Measurements from ENCODE around the gene KRT75.

KRT75 gene

DNA sequence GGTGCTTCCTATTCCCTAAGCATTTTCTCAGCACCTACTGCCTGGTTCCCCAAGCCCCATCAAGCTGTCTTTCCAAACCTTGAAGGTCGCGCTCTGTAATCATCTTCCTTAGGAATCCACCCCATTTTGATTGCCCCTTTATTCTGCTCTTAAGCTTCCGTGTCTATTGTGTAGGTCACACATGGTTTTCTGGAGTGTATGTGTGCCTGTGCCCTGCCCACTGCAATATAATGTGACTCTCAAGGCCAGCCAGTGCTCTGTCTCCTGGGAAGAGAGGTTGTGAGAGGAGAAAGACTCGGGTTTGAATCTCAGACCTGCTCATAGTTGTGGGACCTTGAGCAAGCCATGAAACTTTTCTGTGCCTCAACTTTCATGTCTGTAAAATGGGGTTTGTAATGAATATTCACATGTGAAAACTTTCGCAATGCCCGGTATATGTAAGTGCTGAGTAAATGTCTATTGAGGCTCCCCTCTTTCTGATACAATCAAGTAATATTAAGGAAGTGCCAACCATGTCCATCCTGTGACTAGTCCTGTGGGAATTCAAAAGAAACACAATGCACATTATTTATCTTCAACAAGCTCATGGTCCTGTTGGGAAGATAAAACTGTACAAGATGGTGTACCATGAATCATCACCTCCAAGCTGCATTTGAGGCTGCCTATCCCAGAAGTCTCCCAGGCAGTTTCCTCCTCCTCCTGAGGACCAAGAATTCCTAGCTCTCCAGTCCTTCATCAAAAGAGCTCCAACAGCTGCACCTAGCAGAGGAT lies 774 bp upstream of the KRT75 start:
- TF ChIP-seq, protein P1, sequence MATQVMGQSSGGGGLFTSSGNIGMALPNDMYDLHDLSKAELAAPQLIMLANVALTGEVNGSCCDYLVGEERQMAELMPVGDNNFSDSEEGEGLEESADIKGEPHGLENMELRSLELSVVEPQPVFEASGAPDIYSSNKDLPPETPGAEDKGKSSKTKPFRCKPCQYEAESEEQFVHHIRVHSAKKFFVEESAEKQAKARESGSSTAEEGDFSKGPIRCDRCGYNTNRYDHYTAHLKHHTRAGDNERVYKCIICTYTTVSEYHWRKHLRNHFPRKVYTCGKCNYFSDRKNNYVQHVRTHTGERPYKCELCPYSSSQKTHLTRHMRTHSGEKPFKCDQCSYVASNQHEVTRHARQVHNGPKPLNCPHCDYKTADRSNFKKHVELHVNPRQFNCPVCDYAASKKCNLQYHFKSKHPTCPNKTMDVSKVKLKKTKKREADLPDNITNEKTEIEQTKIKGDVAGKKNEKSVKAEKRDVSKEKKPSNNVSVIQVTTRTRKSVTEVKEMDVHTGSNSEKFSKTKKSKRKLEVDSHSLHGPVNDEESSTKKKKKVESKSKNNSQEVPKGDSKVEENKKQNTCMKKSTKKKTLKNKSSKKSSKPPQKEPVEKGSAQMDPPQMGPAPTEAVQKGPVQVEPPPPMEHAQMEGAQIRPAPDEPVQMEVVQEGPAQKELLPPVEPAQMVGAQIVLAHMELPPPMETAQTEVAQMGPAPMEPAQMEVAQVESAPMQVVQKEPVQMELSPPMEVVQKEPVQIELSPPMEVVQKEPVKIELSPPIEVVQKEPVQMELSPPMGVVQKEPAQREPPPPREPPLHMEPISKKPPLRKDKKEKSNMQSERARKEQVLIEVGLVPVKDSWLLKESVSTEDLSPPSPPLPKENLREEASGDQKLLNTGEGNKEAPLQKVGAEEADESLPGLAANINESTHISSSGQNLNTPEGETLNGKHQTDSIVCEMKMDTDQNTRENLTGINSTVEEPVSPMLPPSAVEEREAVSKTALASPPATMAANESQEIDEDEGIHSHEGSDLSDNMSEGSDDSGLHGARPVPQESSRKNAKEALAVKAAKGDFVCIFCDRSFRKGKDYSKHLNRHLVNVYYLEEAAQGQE (IDR thresholded peaks at IDR 0.05; ENCODE audit: low read depth): no peak
- TF ChIP-seq TAF1 (IDR thresholded peaks at IDR 0.05; ENCODE audit: low read depth) (no peak), NFIC (IDR thresholded peaks at IDR 0.05) (no peak), CEBPB (IDR thresholded peaks at IDR 0.05) (no peak)

DNA sequence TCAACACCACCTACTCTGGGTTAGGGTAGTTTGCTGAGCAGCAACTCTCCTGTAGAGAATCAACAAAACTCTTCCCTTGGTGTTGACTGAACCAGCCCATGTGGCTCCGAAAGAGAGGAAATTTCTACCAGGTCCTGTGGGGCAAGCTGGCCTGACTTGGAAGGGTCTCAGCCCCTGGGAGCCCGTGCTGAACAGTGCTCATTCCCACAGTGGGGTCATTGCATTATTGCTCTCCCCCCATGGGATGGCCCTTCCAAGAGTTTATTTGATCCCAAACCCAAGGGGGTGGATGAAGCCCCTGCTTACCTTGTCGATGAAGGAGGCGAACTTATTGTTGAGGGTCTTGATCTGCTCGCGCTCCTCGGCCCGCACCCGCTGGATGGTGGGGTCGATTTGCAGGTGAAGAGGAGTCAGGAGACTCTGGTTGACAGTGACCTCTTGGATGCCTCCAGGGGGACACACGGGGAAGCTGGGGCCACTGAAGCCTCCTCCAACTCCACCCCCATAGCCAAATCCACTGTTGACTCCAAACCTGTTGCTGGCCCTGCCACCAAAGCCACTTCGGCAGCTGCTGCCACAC lies 580 bp downstream of the KRT75 start:
- TF ChIP-seq ZBTB7A (IDR thresholded peaks at IDR 0.05; ENCODE audit: low read depth) (no peak), CREB1 (IDR thresholded peaks at IDR 0.05; ENCODE audit: low read depth) (no peak), TEAD4 (IDR thresholded peaks at IDR 0.05) (no peak), EP300 (IDR thresholded peaks at IDR 0.05; ENCODE audit: borderline replicate concordance) (no peak), RAD21 (IDR thresholded peaks at IDR 0.05; ENCODE audit: low read depth) (no peak), NFIC (IDR thresholded peaks at IDR 0.05) (no peak), TAF1 (IDR thresholded peaks at IDR 0.05; ENCODE audit: low read depth) (no peak), CEBPB (IDR thresholded peaks at IDR 0.05) (no peak), TCF12 (IDR thresholded peaks at IDR 0.05; ENCODE audit: low read depth) (no peak), EGR1 (IDR thresholded peaks at IDR 0.05) (no peak), YY1 (IDR thresholded peaks at IDR 0.05; ENCODE audit: low read depth) (no peak), FOXM1 (IDR thresholded peaks at IDR 0.05; ENCODE audit: borderline replicate concordance, low read depth) (no peak)
- TF ChIP-seq, protein P2, sequence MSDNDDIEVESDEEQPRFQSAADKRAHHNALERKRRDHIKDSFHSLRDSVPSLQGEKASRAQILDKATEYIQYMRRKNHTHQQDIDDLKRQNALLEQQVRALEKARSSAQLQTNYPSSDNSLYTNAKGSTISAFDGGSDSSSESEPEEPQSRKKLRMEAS (IDR thresholded peaks at IDR 0.05): no peak
- TF ChIP-seq, protein P1 (IDR thresholded peaks at IDR 0.05; ENCODE audit: low read depth): no peak
- TF ChIP-seq, protein P3, sequence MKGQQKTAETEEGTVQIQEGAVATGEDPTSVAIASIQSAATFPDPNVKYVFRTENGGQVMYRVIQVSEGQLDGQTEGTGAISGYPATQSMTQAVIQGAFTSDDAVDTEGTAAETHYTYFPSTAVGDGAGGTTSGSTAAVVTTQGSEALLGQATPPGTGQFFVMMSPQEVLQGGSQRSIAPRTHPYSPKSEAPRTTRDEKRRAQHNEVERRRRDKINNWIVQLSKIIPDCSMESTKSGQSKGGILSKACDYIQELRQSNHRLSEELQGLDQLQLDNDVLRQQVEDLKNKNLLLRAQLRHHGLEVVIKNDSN (IDR thresholded peaks at IDR 0.05): no peak

DNA sequence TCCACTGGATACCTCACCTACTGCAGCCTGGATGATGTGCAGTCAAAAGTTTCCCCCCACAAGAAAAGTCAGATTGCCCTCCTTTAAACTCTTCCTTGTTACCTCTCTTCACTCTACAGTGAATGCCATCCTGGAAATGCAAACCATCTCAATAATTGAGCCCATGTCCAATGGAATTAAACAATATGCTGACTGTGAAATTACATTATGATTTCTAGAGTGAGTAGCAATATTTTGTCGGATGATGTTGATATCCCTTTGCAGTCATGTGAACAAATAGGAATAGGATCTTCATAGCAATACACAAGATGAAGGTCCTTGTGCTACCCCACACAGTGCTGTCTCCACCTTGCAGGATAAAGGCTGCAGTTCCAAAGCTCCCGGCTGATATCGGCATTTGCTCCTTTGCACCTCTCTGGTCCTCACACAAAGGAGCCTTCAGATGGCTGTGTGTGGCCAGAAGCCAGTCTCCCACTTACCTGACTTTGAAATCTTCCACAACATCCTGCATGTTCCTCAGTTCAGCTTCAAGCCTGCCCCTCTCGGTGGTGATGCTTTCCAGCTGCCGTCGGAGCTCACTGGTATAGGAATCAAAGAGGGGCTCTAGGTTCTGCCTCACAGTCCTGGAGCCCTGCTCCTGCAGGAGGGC lies 1.5 kb downstream of the KRT75 start:
- TF ChIP-seq, protein P1 (IDR thresholded peaks at IDR 0.05; ENCODE audit: low read depth): no peak
- no peak for TF ChIP-seq TEAD4 (IDR thresholded peaks at IDR 0.05)
- TF ChIP-seq CEBPB (IDR thresholded peaks at IDR 0.05): no peak
- no peak for TF ChIP-seq RAD21 (IDR thresholded peaks at IDR 0.05; ENCODE audit: low read depth)
- no peak for TF ChIP-seq FOXM1 (IDR thresholded peaks at IDR 0.05; ENCODE audit: borderline replicate concordance, low read depth)
- no peak for TF ChIP-seq CREB1 (IDR thresholded peaks at IDR 0.05; ENCODE audit: low read depth)
- no peak for TF ChIP-seq EGR1 (IDR thresholded peaks at IDR 0.05)
- no peak for TF ChIP-seq TAF1 (IDR thresholded peaks at IDR 0.05; ENCODE audit: low read depth)
- no peak for TF ChIP-seq TCF12 (IDR thresholded peaks at IDR 0.05; ENCODE audit: low read depth)
- no peak for TF ChIP-seq YY1 (IDR thresholded peaks at IDR 0.05; ENCODE audit: low read depth)
- TF ChIP-seq, protein P2 (IDR thresholded peaks at IDR 0.05): no peak

DNA sequence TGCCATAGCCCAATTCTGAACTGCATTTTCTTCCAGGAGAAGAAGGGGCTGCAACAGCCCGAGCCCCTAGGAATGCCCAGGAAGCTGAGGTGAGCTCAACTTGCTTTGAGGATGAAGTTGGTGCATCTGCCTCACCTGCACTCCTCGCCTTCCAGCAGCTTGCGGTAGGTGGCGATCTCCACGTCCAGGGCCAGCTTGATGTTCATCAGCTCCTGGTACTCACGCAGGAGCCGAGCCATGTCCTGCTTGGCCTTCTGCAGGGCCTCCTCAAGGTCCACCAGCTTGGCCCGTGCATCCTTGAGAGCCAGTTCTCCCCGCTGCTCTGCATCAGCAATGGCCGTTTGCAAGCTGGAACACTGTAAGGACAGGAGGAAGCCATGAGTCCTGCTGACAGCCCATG lies 6.0 kb downstream of the KRT75 start:
- TF ChIP-seq, protein P1 (IDR thresholded peaks at IDR 0.05; ENCODE audit: low read depth): no peak
- no peak for TF ChIP-seq EP300 (IDR thresholded peaks at IDR 0.05; ENCODE audit: borderline replicate concordance)
- no peak for TF ChIP-seq TEAD4 (IDR thresholded peaks at IDR 0.05)
- no peak for TF ChIP-seq NFIC (IDR thresholded peaks at IDR 0.05)
- no peak for TF ChIP-seq EGR1 (IDR thresholded peaks at IDR 0.05)
- no peak for TF ChIP-seq FOXM1 (IDR thresholded peaks at IDR 0.05; ENCODE audit: borderline replicate concordance, low read depth)
- no peak for TF ChIP-seq CEBPB (IDR thresholded peaks at IDR 0.05)
- TF ChIP-seq CREB1 (IDR thresholded peaks at IDR 0.05; ENCODE audit: low read depth): no peak
- no peak for TF ChIP-seq YY1 (IDR thresholded peaks at IDR 0.05; ENCODE audit: low read depth)
- TF ChIP-seq, protein P3 (IDR thresholded peaks at IDR 0.05): no peak
- TF ChIP-seq, protein P2 (IDR thresholded peaks at IDR 0.05): no peak
- TF ChIP-seq ZBTB7A (IDR thresholded peaks at IDR 0.05; ENCODE audit: low read depth): no peak
- no peak for TF ChIP-seq RAD21 (IDR thresholded peaks at IDR 0.05; ENCODE audit: low read depth)
- TF ChIP-seq TAF1 (IDR thresholded peaks at IDR 0.05; ENCODE audit: low read depth): no peak
- TF ChIP-seq TCF12 (IDR thresholded peaks at IDR 0.05; ENCODE audit: low read depth): no peak

Measured in Ishikawa (cell line).